OCI-LY3 (cell line): ENCODE results near the gene GNGT1.

Experiments
- H2AFZ ChIP-seq: fragments of 200-600, 300-600 bp; shearing (Covaris generic); 2 replicates; pipeline ENCODE4 v1.6.0; 2014; ENCODE audit warnings: antibody characterized with exemption, low read depth, low read length
- H3K27ac ChIP-seq: fragments of 200-600, 300-600 bp; sonication (generic); 2 replicates; pipeline ENCODE4 v1.5.1; 2014; ENCODE audit warnings: mild to moderate bottlenecking, low read length, moderate library complexity, mixed read lengths
- H3K27me3 ChIP-seq: fragments of 200-600, 300-600 bp; sonication (generic); 2 replicates; pipeline ENCODE4 v1.6.1; 2014; ENCODE audit warnings: low read depth, low read length, mixed read lengths
- H3K36me3 ChIP-seq: fragments of 200-600, 300-600 bp; sonication (generic); replicated peaks from 2 replicates; pipeline ENCODE3; 2014; ENCODE audit warnings: low read depth, low read length, mixed read lengths
- H3K4me1 ChIP-seq: fragments of 300-600, 200-600 bp; sonication (generic); 2 replicates; pipeline ENCODE4 v1.6.1; 2014; ENCODE audit warnings: low read length, mixed read lengths
- H3K4me2 ChIP-seq: fragments of 200-600, 300-600 bp; sonication (generic); 2 replicates; pipeline ENCODE4 v1.6.1; 2014; ENCODE audit warnings: low read length, mixed read lengths
- H3K4me3 ChIP-seq: fragments of 300-600, 200-600 bp; sonication (generic); 2 replicates; pipeline ENCODE4 v1.5.1; 2014; ENCODE audit warnings: antibody characterized with exemption, mild to moderate bottlenecking, low read length, moderate library complexity
- H3K79me2 ChIP-seq: fragments of 300-600, 200-600 bp; shearing (Covaris generic); 2 replicates; pipeline ENCODE4 v1.6.1; 2014; ENCODE audit warnings: mild to moderate bottlenecking, low read length, mixed read lengths
- H3K9ac ChIP-seq: fragments of 300-600, 200-600 bp; shearing (Covaris generic); 2 replicates; pipeline ENCODE4 v1.6.0; 2014; ENCODE audit warnings: mild to moderate bottlenecking, low read length, moderate library complexity
- H3K9me3 ChIP-seq: fragments of 200-600, 300-600 bp; shearing (Covaris generic); 2 replicates; pipeline ENCODE4 v1.6.1; 2014; ENCODE audit warnings: low read length, mixed read lengths; ENCODE audit not compliant: insufficient read depth
- H4K20me1 ChIP-seq: fragments of 200-600, 300-600 bp; sonication (generic); 2 replicates; pipeline ENCODE4 v1.6.1; 2016; ENCODE audit warnings: low read length, mixed read lengths; ENCODE audit not compliant: insufficient read depth
- CTCF ChIP-seq: fragments of 200-600, 300-600 bp; sonication (generic); IDR thresholded peaks from 2 replicates; pipeline ENCODE4 v1.5.1; 2014; ENCODE audit warnings: antibody characterized with exemption, low read length, low read depth
- EZH2phosphoT487 ChIP-seq: fragments of 200-600 bp; shearing (Covaris generic); IDR thresholded peaks from 2 replicates; pipeline ENCODE4 v1.6.1; 2018; ENCODE audit warnings: antibody characterized with exemption, mixed run types, low read depth

The GNGT1 gene

GRCh38 chr7:93943816-93944540, 37.6 kb downstream of the GNGT1 start:
- no peaks in the 10 kb centered on the region for H3K36me3 ChIP-seq
- H3K9ac ChIP-seq = no peak overlapping the region
- H4K20me1 ChIP-seq = no peaks in the 10 kb centered on the region
- no peaks in the 10 kb centered on the region for H3K27me3 ChIP-seq
- H3K4me1 ChIP-seq = peaks cover 17% of the 10 kb centered on the region
- no peak overlapping the region for H3K27ac ChIP-seq
- H2AFZ ChIP-seq = no peak overlapping the region
- H3K4me2 ChIP-seq = no peak overlapping the region
- TF ChIP-seq EZH2phosphoT487 (no peak), CTCF (no peak)
- H3K4me3 ChIP-seq = no peak overlapping the region
- no peaks in the 10 kb centered on the region for H3K79me2 ChIP-seq
- H3K9me3 ChIP-seq = no peaks in the 10 kb centered on the region

- H3K9me3 ChIP-seq = no peaks in the 10 kb centered on the region
- H3K4me3 ChIP-seq = no peak overlapping the region
- H3K4me1 ChIP-seq = peaks cover 17% of the 10 kb centered on the region
- H3K79me2 ChIP-seq = no peaks in the 10 kb centered on the region
- no peak overlapping the region for H3K9ac ChIP-seq
- H3K27me3 ChIP-seq = no peaks in the 10 kb centered on the region
- no peak for TF ChIP-seq CTCF
- no peak for TF ChIP-seq EZH2phosphoT487
- H3K27ac ChIP-seq = no peak overlapping the region
- H4K20me1 ChIP-seq = no peaks in the 10 kb centered on the region
- no peaks in the 10 kb centered on the region for H3K36me3 ChIP-seq
- H2AFZ ChIP-seq = no peak overlapping the region
- no peak overlapping the region for H3K4me2 ChIP-seq
Measured at GRCh38 chr7:93944673-93945072, 38.3 kb downstream of the GNGT1 start.

GRCh38 chr7:93945083-93945482, 38.7 kb downstream of the GNGT1 start:
- Histone ChIP-seq H3K4me1 (peaks cover 13% of the 10 kb centered on the region), H3K9me3 (no peaks in the 10 kb centered on the region), H3K27me3 (no peaks in the 10 kb centered on the region), H3K36me3 (no peaks in the 10 kb centered on the region), H4K20me1 (no peaks in the 10 kb centered on the region), H3K4me2 (no peak overlapping the region), H3K4me3 (no peak overlapping the region), H3K9ac (no peak overlapping the region), H2AFZ (no peak overlapping the region), H3K79me2 (no peaks in the 10 kb centered on the region), H3K27ac (no peak overlapping the region)
- TF ChIP-seq CTCF (no peak), EZH2phosphoT487 (no peak)

- Histone ChIP-seq H3K4me3 (no peak overlapping the region), H3K36me3 (no peaks in the 10 kb centered on the region), H3K9me3 (no peaks in the 10 kb centered on the region), H2AFZ (no peak overlapping the region), H3K27me3 (no peaks in the 10 kb centered on the region), H3K9ac (no peak overlapping the region), H3K79me2 (no peaks in the 10 kb centered on the region), H4K20me1 (no peaks in the 10 kb centered on the region), H3K27ac (no peak overlapping the region), H3K4me2 (no peak overlapping the region), H3K4me1 (peaks cover 5% of the 10 kb centered on the region)
- TF ChIP-seq CTCF (no peak), EZH2phosphoT487 (no peak)
Measured at GRCh38 chr7:93945756-93946535, 39.6 kb downstream of the GNGT1 start.
